Trophoblast cell (in vitro differentiated cells and primary cell): ENCODE data around the gene KDM4B.

ENCODE experiments used
- DNase-seq, 2 donors: peaks; one replicate each; pipeline ENCODE4 v3.0.0-alpha.2; 2016
- H2AFZ ChIP-seq: 2 replicates; pipeline ENCODE4 v1.6.1; 2013; ENCODE audit warnings: low read length, moderate library complexity, mild to moderate bottlenecking; ENCODE audit not compliant: insufficient read depth, poor library complexity
- H2AK5ac ChIP-seq: 2 replicates; pipeline ENCODE4 v1.6.1; 2013; ENCODE audit warnings: mild to moderate bottlenecking, low read length
- H2BK120ac ChIP-seq: 2 replicates; pipeline ENCODE4 v1.6.1; 2013; ENCODE audit warnings: low read length, mild to moderate bottlenecking, moderate library complexity; ENCODE audit not compliant: insufficient read depth, poor library complexity
- H2BK12ac ChIP-seq: 2 replicates; pipeline ENCODE4 v1.6.1; 2013; ENCODE audit warnings: mild to moderate bottlenecking, low read length, moderate library complexity
- H2BK5ac ChIP-seq: 2 replicates; pipeline ENCODE4 v1.6.1; 2013; ENCODE audit warnings: low read length, low read depth, moderate library complexity, mild to moderate bottlenecking; ENCODE audit not compliant: poor library complexity
- H3K14ac ChIP-seq: 2 replicates; pipeline ENCODE4 v1.6.1; 2013; ENCODE audit warnings: mild to moderate bottlenecking, low read length
- H3K18ac ChIP-seq: 2 replicates; pipeline ENCODE4 v1.6.1; 2013; ENCODE audit warnings: mild to moderate bottlenecking, low read length
- H3K23ac ChIP-seq: 2 replicates; pipeline ENCODE4 v1.6.1; 2013; ENCODE audit warnings: low read length
- H3K27ac ChIP-seq: 2 replicates; pipeline ENCODE4 v1.5.1; 2013; ENCODE audit warnings: low read depth, mild to moderate bottlenecking, inconsistent platforms, low read length, moderate library complexity
- H3K27me3 ChIP-seq: 2 replicates; pipeline ENCODE4 v1.6.1; 2013; ENCODE audit warnings: inconsistent platforms, mild to moderate bottlenecking, low read length, moderate library complexity; ENCODE audit not compliant: insufficient read depth
- H3K36me3 ChIP-seq, 2 experiments: 1 replicate in 1 of 2; 2 replicates in 1 of 2; pipeline ENCODE4 v1.6.1; 2013; ENCODE audit warnings: low read length in 2 of 2, mild to moderate bottlenecking in 2 of 2, moderate library complexity in 1 of 2; ENCODE audit not compliant: insufficient read depth in 2 of 2, control insufficient read depth in 1 of 2
- H3K4ac ChIP-seq: 2 replicates; pipeline ENCODE4 v1.6.1; 2013; ENCODE audit warnings: low read depth, mild to moderate bottlenecking, low read length, moderate library complexity
- H3K4me1 ChIP-seq, 2 experiments: 1 replicate in 1 of 2; 2 replicates in 1 of 2; pipeline ENCODE4 v1.6.1; 2013; ENCODE audit warnings: low read length in 2 of 2, mild to moderate bottlenecking in 2 of 2, moderate library complexity in 1 of 2; ENCODE audit not compliant: insufficient read depth in 2 of 2, control insufficient read depth in 1 of 2
- H3K4me2 ChIP-seq: 2 replicates; pipeline ENCODE4 v1.6.1; 2013; ENCODE audit warnings: inconsistent platforms, mild to moderate bottlenecking, low read length, moderate library complexity
- H3K4me3 ChIP-seq: 2 replicates; pipeline ENCODE4 v1.5.1; 2013; ENCODE audit warnings: mild to moderate bottlenecking, low read depth, low read length, inconsistent platforms
- H3K79me1 ChIP-seq: one replicate; pipeline ENCODE4 v1.6.1; 2013; ENCODE audit warnings: low read length
- H3K79me2 ChIP-seq: 2 replicates; pipeline ENCODE4 v1.6.1; 2013; ENCODE audit warnings: low read length, mild to moderate bottlenecking; ENCODE audit not compliant: control insufficient read depth, insufficient read depth, poor library complexity
- H3K9ac ChIP-seq: 2 replicates; pipeline ENCODE4 v1.6.1; 2013; ENCODE audit warnings: mild to moderate bottlenecking, low read length
- H3K9me3 ChIP-seq: 2 replicates; pipeline ENCODE4 v1.6.1; 2013; ENCODE audit warnings: low read depth, mild to moderate bottlenecking, control low read depth, inconsistent platforms, low read length; ENCODE audit not compliant: insufficient read depth
- H4K12ac ChIP-seq: 2 replicates; pipeline ENCODE4 v1.6.1; 2013; ENCODE audit warnings: low read depth, mild to moderate bottlenecking, low read length, moderate library complexity
- H4K8ac ChIP-seq: 2 replicates; pipeline ENCODE4 v1.6.1; 2013; ENCODE audit warnings: low read depth, mild to moderate bottlenecking, low read length, moderate library complexity
- H4K91ac ChIP-seq: one replicate; pipeline ENCODE4 v1.6.1; 2013; ENCODE audit warnings: low read depth, mild to moderate bottlenecking, low read length, moderate library complexity
- WGBS: extraction: QIAGEN DNeasy Blood & Tissue Kit; methylation state at CpG from one replicate; pipeline ENCODE4 v1.1.7; 2013; ENCODE audit warnings: missing lambda C conversion rate; ENCODE audit not compliant: insufficient read length, insufficient coverage; ENCODE audit errors: extremely low coverage; 5-methylcytosine and 5-hydroxymethylcytosine counted together

KDM4B gene

DNA sequence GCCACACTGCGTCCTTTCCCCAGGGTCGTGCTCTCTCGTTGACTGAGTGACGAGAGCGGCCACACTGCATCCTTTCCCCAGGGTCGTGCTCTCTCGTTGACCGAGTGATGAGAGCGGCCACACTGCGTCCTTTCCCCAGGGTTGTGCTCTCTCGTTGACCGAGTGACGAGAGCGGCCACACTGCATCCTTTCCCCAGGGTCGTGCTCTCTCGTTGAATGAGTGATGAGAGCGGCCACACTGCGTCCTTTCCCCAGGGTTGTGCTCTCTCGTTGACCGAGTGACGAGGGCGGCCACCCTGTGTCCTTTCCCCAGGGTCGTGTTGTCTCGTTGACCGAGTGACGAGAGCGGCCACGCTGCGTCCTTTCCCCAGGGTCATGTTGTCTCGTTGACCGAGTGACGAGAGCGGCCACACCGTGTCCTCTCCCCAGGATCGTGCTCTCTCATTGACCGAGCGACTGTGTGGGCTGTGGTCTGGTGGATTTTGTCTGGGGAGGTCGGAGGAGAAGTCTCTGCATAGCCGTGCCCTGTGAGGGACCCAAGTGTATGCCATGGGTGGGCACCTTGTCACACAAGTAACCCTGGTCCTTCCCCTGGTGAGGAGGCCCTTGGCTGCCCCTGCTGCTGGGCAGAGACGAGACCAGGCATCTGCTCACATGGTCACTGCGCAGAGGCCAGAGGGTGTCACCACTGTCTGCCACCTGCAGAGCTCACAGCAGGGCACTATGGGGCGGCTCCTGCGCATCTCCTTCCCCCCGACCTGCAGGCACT is 107.7 kb downstream of the KDM4B start:
- H3K4me1 ChIP-seq, result no peaks in the 10 kb centered on the region
- no peak overlapping the region for H3K9ac ChIP-seq
- H2AK5ac ChIP-seq, result no peak overlapping the region
- H4K8ac ChIP-seq, result no peak overlapping the region
- DNase-seq, result no peak
- peaks cover 88 to 89% of the 10 kb centered on the region in 2 experiments for H3K36me3 ChIP-seq
- no peak overlapping the region for H2BK5ac ChIP-seq
- H3K27ac ChIP-seq, result no peak overlapping the region
- no peaks in the 10 kb centered on the region for H3K9me3 ChIP-seq
- no peak overlapping the region for H4K12ac ChIP-seq
- no peak overlapping the region for H4K91ac ChIP-seq
- H3K14ac ChIP-seq, result no peak overlapping the region
- H3K27me3 ChIP-seq, result no peaks in the 10 kb centered on the region
- no peak overlapping the region for H3K18ac ChIP-seq
- H3K4ac ChIP-seq, result no peak overlapping the region
- H3K79me2 ChIP-seq, result no peaks in the 10 kb centered on the region
- no peak overlapping the region for H2BK120ac ChIP-seq
- H2BK12ac ChIP-seq, result no peak overlapping the region
- no CpG with 5 or more reads among the region's 44 CpGs for WGBS
- no peak overlapping the region for H3K23ac ChIP-seq
- no peak overlapping the region for H2AFZ ChIP-seq
- no peak overlapping the region for H3K4me3 ChIP-seq
- H3K79me1 ChIP-seq, result no peaks in the 10 kb centered on the region
- no peak overlapping the region for H3K4me2 ChIP-seq

- no peak overlapping the region for H3K4me2 ChIP-seq
- H3K79me2 ChIP-seq, result no peaks in the 10 kb centered on the region
- H3K14ac ChIP-seq, result no peak overlapping the region
- H4K12ac ChIP-seq, result no peak overlapping the region
- no peak overlapping the region for H2AK5ac ChIP-seq
- H3K9me3 ChIP-seq, result no peaks in the 10 kb centered on the region
- DNase-seq, result no peak
- H2BK5ac ChIP-seq, result no peak overlapping the region
- H2AFZ ChIP-seq, result no peak overlapping the region
- H3K36me3 ChIP-seq, result peaks cover 89% of the 10 kb centered on the region in 2 experiments
- H3K79me1 ChIP-seq, result no peaks in the 10 kb centered on the region
- H2BK120ac ChIP-seq, result no peak overlapping the region
- no peak overlapping the region for H3K4ac ChIP-seq
- H3K23ac ChIP-seq, result no peak overlapping the region
- no peak overlapping the region for H2BK12ac ChIP-seq
- WGBS, result no CpG with 5 or more reads among the region's 19 CpGs
- H4K91ac ChIP-seq, result no peak overlapping the region
- H4K8ac ChIP-seq, result no peak overlapping the region
- H3K9ac ChIP-seq, result no peak overlapping the region
- no peaks in the 10 kb centered on the region for H3K27me3 ChIP-seq
- no peak overlapping the region for H3K27ac ChIP-seq
- no peak overlapping the region for H3K18ac ChIP-seq
- H3K4me3 ChIP-seq, result no peak overlapping the region
- H3K4me1 ChIP-seq, result no peaks in the 10 kb centered on the region
These were observed 108.2 kb downstream of the KDM4B start for GRCh38 chr19:5077209-5077515.

DNA sequence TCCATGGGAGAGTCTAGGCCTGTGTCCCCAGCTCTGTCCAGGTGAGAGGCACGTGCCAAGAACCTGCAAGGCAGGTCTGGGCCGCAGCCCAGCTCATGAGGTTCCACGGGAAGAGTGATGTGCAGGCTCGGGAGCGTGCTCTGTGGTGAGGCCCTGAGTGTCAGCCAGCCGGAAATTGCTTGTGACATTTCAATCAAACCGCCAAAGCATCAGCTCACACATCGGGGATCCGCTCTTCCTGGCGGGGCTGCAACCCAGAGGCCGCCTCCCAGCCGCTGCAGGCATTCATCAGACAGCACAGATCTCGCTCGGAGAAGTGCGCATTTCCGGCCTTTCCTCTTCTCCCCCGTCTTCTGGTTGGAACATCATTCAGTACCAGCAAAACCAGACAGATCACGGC is 109.3 kb downstream of the KDM4B start:
- H4K12ac ChIP-seq, result no peak overlapping the region
- no peak overlapping the region for H3K18ac ChIP-seq
- DNase-seq, result no peak
- H3K4me3 ChIP-seq, result no peak overlapping the region
- H4K8ac ChIP-seq, result no peak overlapping the region
- H3K4me2 ChIP-seq, result no peak overlapping the region
- H3K9me3 ChIP-seq, result no peaks in the 10 kb centered on the region
- H3K27me3 ChIP-seq, result no peaks in the 10 kb centered on the region
- no peak overlapping the region for H3K14ac ChIP-seq
- H3K79me1 ChIP-seq, result no peaks in the 10 kb centered on the region
- no peaks in the 10 kb centered on the region for H3K4me1 ChIP-seq
- no peak overlapping the region for H3K23ac ChIP-seq
- no peak overlapping the region for H3K27ac ChIP-seq
- H2BK5ac ChIP-seq, result no peak overlapping the region
- WGBS, result no CpG with 5 or more reads among the region's 18 CpGs
- no peak overlapping the region for H4K91ac ChIP-seq
- H2BK120ac ChIP-seq, result no peak overlapping the region
- no peak overlapping the region for H2AFZ ChIP-seq
- no peak overlapping the region for H2AK5ac ChIP-seq
- no peak overlapping the region for H2BK12ac ChIP-seq
- no peak overlapping the region for H3K9ac ChIP-seq
- no peaks in the 10 kb centered on the region for H3K79me2 ChIP-seq
- no peak overlapping the region for H3K4ac ChIP-seq
- peaks cover 91% of the 10 kb centered on the region in 2 experiments for H3K36me3 ChIP-seq

DNA sequence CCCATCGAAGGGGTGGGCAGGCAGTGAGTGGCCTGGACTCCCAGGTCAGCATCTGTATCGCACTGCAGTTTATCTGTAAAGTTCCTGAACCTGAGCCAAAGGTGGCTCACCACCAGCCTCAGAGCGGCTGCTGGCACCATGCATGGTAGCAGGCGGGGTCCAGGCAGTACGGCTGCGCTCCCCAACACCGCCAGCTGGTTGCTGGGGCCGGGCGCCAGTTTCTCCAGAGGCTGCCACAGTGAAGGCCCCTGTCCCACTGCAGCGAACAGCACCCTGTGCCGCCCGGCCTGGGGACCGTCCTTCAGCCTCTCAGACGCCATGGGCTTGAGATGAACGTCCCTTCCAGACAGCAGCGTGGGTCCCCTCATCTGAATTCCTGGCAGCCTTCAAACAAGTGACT is 109.8 kb downstream of the KDM4B start:
- whole genome bisulfite sequencing, result no CpG with 5 or more reads among the region's 16 CpGs
- Histone ChIP-seq H4K12ac (no peak overlapping the region), H2AK5ac (no peak overlapping the region), H3K23ac (no peak overlapping the region), H3K36me3 (peaks cover 91 to 92% of the 10 kb centered on the region in 2 experiments), H3K4me1 (peaks cover 0 to 4% of the 10 kb centered on the region in 2 experiments), H2BK120ac (no peak overlapping the region), H3K27me3 (no peaks in the 10 kb centered on the region), H3K14ac (no peak overlapping the region), H2BK5ac (no peak overlapping the region), H3K4me3 (no peak overlapping the region), H3K4ac (no peak overlapping the region), H4K8ac (no peak overlapping the region), H3K9ac (no peak overlapping the region), H3K4me2 (no peak overlapping the region), H3K79me1 (no peaks in the 10 kb centered on the region), H3K27ac (no peak overlapping the region), H2BK12ac (no peak overlapping the region), H3K9me3 (no peaks in the 10 kb centered on the region), H3K79me2 (no peaks in the 10 kb centered on the region), H3K18ac (no peak overlapping the region), H2AFZ (no peak overlapping the region), H4K91ac (no peak overlapping the region)
- no peak for DNase-seq
